PC-9 (cell line): ENCODE measurements around the gene RAB9B.

Experiments used
- CTCF ChIP-seq: fragments of 200-600 bp; sonication (generic); conservative IDR thresholded peaks from 2 replicates; pipeline ENCODE4 v1.6.1; 2017; ENCODE audit warnings: mixed run types, antibody characterized with exemption, mild to moderate bottlenecking, moderate library complexity
- EZH2 ChIP-seq: fragments of 200-600 bp; sonication (generic); IDR thresholded peaks from 2 replicates; pipeline ENCODE4 v1.8.0; 2017; ENCODE audit warnings: antibody characterized with exemption, low read depth

- TF ChIP-seq CTCF, result no peak
- TF ChIP-seq EZH2, result no peak
Measured at GRCh38 chrX:103780336-103781061, 51.6 kb downstream of the RAB9B start.
